K562 (cell line): ENCODE data around the gene PRDM11. TPM values are rescaled to one million over a fixed set of nuclear protein-coding genes. Genes with fewer than 3 reads are reported as not detected.
A peak's percentile ranks its signal among the peaks of the same experiment; 100 is the strongest.

Experiments used
- ATAC-seq: fragments of 200-7000 bp; cut with Tn5 transposase; 3 replicates; pipeline ENCODE4 v1.9.1; 2020; ENCODE audit warnings: moderate library complexity
- BruUV-seq: library from RNA; stranded (reverse); fragments of 400-500 nt; replicated peaks from 2 replicates; lab custom pipeline; 2021; lab: Mats Ljungman, UMichigan
- CTCF ChIA-PET: fragments of 300-600 bp; formaldehyde crosslinking; extraction: SDS; loops from one replicate; lab custom pipeline; 2021; ENCODE audit warnings: low intra/inter-chr PET ratio; lab: Yijun Ruan, JAX
- POLR2A ChIA-PET: fragments of 300-600, 350-650 bp; sonication (Branson Sonifier 250); formaldehyde crosslinking; extraction: SDS; loops from one replicate; lab custom pipeline; 2021; ENCODE audit warnings: antibody characterized with exemption, inconsistent platforms; lab: Yijun Ruan, JAX
- DNase-seq, 4 experiments: peaks; one replicate each; pipeline versions ENCODE4 v3.0.0 to v3.0.0-alpha.2; 2011 to 2018; ENCODE audit warnings: low spot score in 3 of 4, mixed read lengths in 3 of 4; ENCODE audit errors: extremely low read depth in 1 of 4
- FAIRE-seq: peaks from 2 replicates; lab custom pipeline; 2011; peaks lifted over from hg19 to GRCh38; lab: Jason Lieb, UNC
- H2AFZ ChIP-seq: 2 replicates; pipeline ENCODE4 v1.6.0; 2011; ENCODE audit warnings: low read depth, low read length, control low read depth, inconsistent platforms
- H3K27ac ChIP-seq: fragments of 200-600 bp; 3 replicates; pipeline ENCODE4 v1.8.0; 2011; ENCODE audit warnings: low read depth, mild to moderate bottlenecking, control low read depth, inconsistent platforms, low read length, moderate library complexity, mixed read lengths; ENCODE audit errors: extremely low read depth
- H3K27me3 ChIP-seq, 2 experiments: fragments of 300-600 bp in 1 of 2; 2 replicates in 1 of 2; 3 replicates in 1 of 2; pipeline versions ENCODE4 v1.6.0 to v1.8.0; 2011; ENCODE audit warnings: inconsistent platforms in 2 of 2, low read length in 2 of 2, mild to moderate bottlenecking in 1 of 2, mixed read lengths in 1 of 2, moderate library complexity in 1 of 2; ENCODE audit not compliant: control insufficient read depth in 2 of 2, insufficient read depth in 2 of 2
- H3K36me3 ChIP-seq: fragments of 300-600 bp; 3 replicates; pipeline ENCODE4 v1.8.0; 2011; ENCODE audit warnings: mild to moderate bottlenecking, low read length, inconsistent platforms; ENCODE audit not compliant: control insufficient read depth, insufficient read depth
- H3K4me1 ChIP-seq, 2 experiments: fragments of 200-600 bp in 1 of 2; replicated peaks in 1 of 2; 2 replicates in 1 of 2; 3 replicates in 1 of 2; pipeline versions ENCODE4 v1.5.1 to v1.8.0; 2011; ENCODE audit warnings: inconsistent platforms in 2 of 2, low read length in 2 of 2, mild to moderate bottlenecking in 1 of 2, mixed read lengths in 1 of 2, moderate library complexity in 1 of 2; ENCODE audit not compliant: control insufficient read depth in 2 of 2, insufficient read depth in 2 of 2
- H3K4me2 ChIP-seq: 2 replicates; pipeline ENCODE4 v1.6.1; 2011; ENCODE audit warnings: low read length, control low read depth, inconsistent platforms, mixed read lengths; ENCODE audit not compliant: insufficient read depth
- H3K4me3 ChIP-seq: fragments of 200-600 bp; sonication (generic), shearing (Covaris generic); 2 replicates; pipeline ENCODE4 v1.5.1; 2016; ENCODE audit warnings: control low read depth, inconsistent platforms
- H3K79me2 ChIP-seq: fragments of 200-600 bp; 3 replicates; pipeline ENCODE4 v1.8.0; 2011; ENCODE audit warnings: low read length, inconsistent platforms; ENCODE audit not compliant: control insufficient read depth, insufficient read depth
- H3K9ac ChIP-seq, 2 experiments: 2 replicates each; pipeline versions ENCODE4 v1.6.0 to v1.6.1; 2011; ENCODE audit warnings: low read depth in 2 of 2, low read length in 2 of 2, control low read depth in 1 of 2, inconsistent platforms in 1 of 2, mild to moderate bottlenecking in 1 of 2, mixed read lengths in 1 of 2; ENCODE audit not compliant: insufficient read depth in 1 of 2
- H3K9me1 ChIP-seq: one replicate; pipeline ENCODE4 v1.6.0; 2011; ENCODE audit warnings: inconsistent platforms, mild to moderate bottlenecking, low read length, moderate library complexity; ENCODE audit not compliant: control insufficient read depth, insufficient read depth
- H3K9me3 ChIP-seq: replicated peaks from 2 replicates; pipeline ENCODE4 v1.5.1; 2011; ENCODE audit warnings: low read depth, low read length, inconsistent platforms; ENCODE audit not compliant: control insufficient read depth, insufficient read depth
- H4K20me1 ChIP-seq: replicated peaks from 2 replicates; pipeline ENCODE4 v1.6.1; 2011; ENCODE audit warnings: low read length, inconsistent platforms, mixed read lengths; ENCODE audit not compliant: control insufficient read depth, insufficient read depth
- CSDE1 ChIP-seq, 2 experiments: fragments of 450-650 bp; IDR thresholded peaks; 2 replicates each; pipeline ENCODE4 v1.6.1; 2016; ENCODE audit warnings: mild to moderate bottlenecking in 1 of 2
- ELF2 ChIP-seq: fragments of 250-450 bp; sonication (Bioruptor Pico); IDR thresholded peaks from 2 replicates; pipeline ENCODE4 v1.5.0; 2021; ENCODE audit warnings: mild to moderate bottlenecking
- FOXA1 ChIP-seq: fragments of 450-650 bp; IDR thresholded peaks from 2 replicates; pipeline ENCODE4 v1.6.1; 2016; ENCODE audit warnings: mild to moderate bottlenecking, borderline replicate concordance
- MTA2 ChIP-seq: fragments of 450-650 bp; IDR thresholded peaks from 2 replicates; pipeline ENCODE4 v1.6.1; 2016; ENCODE audit warnings: low read depth
- NBN ChIP-seq: fragments of 450-650 bp; IDR thresholded peaks from 2 replicates; pipeline ENCODE4 v1.6.1; 2016; ENCODE audit warnings: low read depth, mild to moderate bottlenecking
- NFE2 ChIP-seq: IDR thresholded peaks from 2 replicates; pipeline ENCODE4 v1.6.1; 2014; ENCODE audit warnings: antibody characterized with exemption, low read depth
- PHB ChIP-seq: fragments of 250-450 bp; sonication (Bioruptor Pico); IDR thresholded peaks from 2 replicates; pipeline ENCODE4 v1.5.0; 2021
- RBM17 ChIP-seq: fragments of 200-400 bp; formaldehyde crosslinking; IDR thresholded peaks from 2 replicates; pipeline ENCODE4 v1.6.1; 2017; ENCODE audit warnings: low read depth, mild to moderate bottlenecking, low read length, borderline replicate concordance
- RFX1 ChIP-seq: fragments of 450-650 bp; IDR thresholded peaks from 2 replicates; pipeline ENCODE4 v1.6.1; 2016; ENCODE audit warnings: mild to moderate bottlenecking, moderate library complexity
- TCF15 ChIP-seq: fragments of 250-450 bp; sonication (Bioruptor Pico); IDR thresholded peaks from 2 replicates; pipeline ENCODE4 v1.8.0; 2022; ENCODE audit warnings: moderate library complexity, mild to moderate bottlenecking, inconsistent platforms
- ZNF263 ChIP-seq: sonication (generic); formaldehyde crosslinking; IDR thresholded peaks from 2 replicates; pipeline ENCODE4 v1.8.0; 2022; ENCODE audit warnings: mild to moderate bottlenecking, missing genetic modification reagents, borderline replicate concordance
- ZNF316 ChIP-seq: fragments of 450-650 bp; IDR thresholded peaks from 2 replicates; pipeline ENCODE4 v1.6.1; 2016
- ZNF408 ChIP-seq: fragments of 250-450 bp; sonication (Bioruptor Pico); IDR thresholded peaks from 2 replicates; pipeline ENCODE4 v1.4.0; 2020; ENCODE audit warnings: low read depth, mild to moderate bottlenecking, moderate library complexity
- ZNF766 ChIP-seq: fragments of 200-800 bp; sonication (Bioruptor generic); conservative IDR thresholded peaks from 2 replicates; pipeline ENCODE4 v1.6.1; 2016; ENCODE audit warnings: missing genetic modification characterization, missing compliant biosample characterization
- ZZZ3 ChIP-seq: fragments of 450-650 bp; IDR thresholded peaks from 2 replicates; pipeline ENCODE4 v1.6.1; 2016; ENCODE audit warnings: antibody characterized with exemption, mild to moderate bottlenecking, moderate library complexity
- WGBS: fragments of 100-300 bp; shearing (Covaris generic); methylation state at CpG from one replicate; pipeline ENCODE4 v1.1.6; 2016; ENCODE audit warnings: low coverage, mixed read lengths; ENCODE audit not compliant: insufficient coverage; ENCODE audit errors: missing lambda C conversion rate; 5-methylcytosine and 5-hydroxymethylcytosine counted together
- in situ Hi-C: fragments of 300-500 bp; cut with MboI; formaldehyde crosslinking; loops from 4 replicates; pipeline ENCODE4 v1.15.0; 2018; ENCODE audit warnings: inconsistent platforms, mixed read lengths
- intact Hi-C: fragments of 100-400 bp; cut with micrococcal nuclease; formaldehyde crosslinking; loops from 2 replicates; pipeline ENCODE4 v1.14.2; 2022
- polyA plus RNA-seq, 8 experiments: library from polyadenylated mRNA; depleted of rRNA in 4 of 8; stranded (reverse) in 5 of 8; unstranded in 3 of 8; fragments of >200 nt; fragmentation: Nextera tagmentation in 2 of 8; fragmentation: Illumina TruSeq in 1 of 8; extraction: Ambion mirVana in 2 of 8; extraction: Trizol in 1 of 8; gene quantifications; 2 replicates each; pipeline versions ENCODE4 v1.2.1 to v1.2.3, GENCODE V29; 2011 to 2014; ENCODE audit warnings: inconsistent platforms in 1 of 8, missing spikeins in 1 of 8
- total RNA-seq, 7 experiments: library from RNA; depleted of rRNA in 6 of 7; stranded (reverse); fragments of >200 nt in 6 of 7; fragmentation: Illumina TruSeq in 2 of 7; extraction: Trizol in 2 of 7; gene quantifications; 2 replicates each; pipeline versions ENCODE4 v1.2.1 to v1.2.3, GENCODE V29; 2011 to 2021; ENCODE audit warnings: low replicate concordance in 1 of 7
- TF ChIP-seq, protein P1 (sequence below): fragments of 450-650 bp; formaldehyde crosslinking; IDR thresholded peaks from 2 replicates; pipeline ENCODE4 v1.4.0; 2022; ENCODE audit warnings: missing genetic modification characterization

The PRDM11 gene
- total and polyA plus RNA-seq, 9 of the 15 experiments (the other 6 are each of a cell fraction or from before 2014, with no cell fraction given), result 0.01 to 1.1 (median 0.29) TPM

DNA sequence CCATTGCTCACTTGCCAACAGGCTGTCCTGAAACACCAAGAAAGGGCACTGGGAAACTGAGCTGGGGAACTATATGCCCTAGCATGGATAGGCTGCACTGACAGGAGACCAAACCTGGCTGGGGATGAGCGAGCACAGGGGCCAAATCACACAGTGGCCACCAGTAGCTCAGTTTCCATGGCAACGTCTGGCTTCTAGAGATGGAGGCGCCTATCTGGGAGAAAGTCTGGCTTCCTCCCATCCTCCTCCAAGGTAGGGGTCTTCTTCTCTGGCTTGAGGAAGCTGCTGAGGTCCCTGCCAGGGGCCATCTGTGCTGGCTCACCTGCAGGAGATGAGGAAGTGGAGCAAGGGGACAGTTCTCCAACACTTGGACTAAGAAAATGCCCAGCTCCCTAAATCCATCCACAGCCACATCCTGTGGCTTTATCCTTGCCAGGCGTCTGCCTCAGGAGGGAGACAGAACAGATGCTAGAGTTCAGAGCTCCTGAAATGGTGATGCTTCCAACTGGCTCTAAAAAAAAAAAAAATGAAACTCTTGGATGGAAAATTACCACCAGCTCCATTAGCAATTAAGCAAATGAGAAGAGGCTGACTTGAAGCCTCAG is 91.4 kb downstream of the PRDM11 start:
- Histone ChIP-seq H4K20me1 (no peaks in the 10 kb centered on the region), H3K27me3 (no peaks in the 10 kb centered on the region; a peak in 1 of 5 replicates), H3K4me3 (no peak overlapping the region), H3K36me3 (no peaks in the 10 kb centered on the region), H3K9me1 (peaks cover 3% of the 10 kb centered on the region), H3K9me3 (no peaks in the 10 kb centered on the region), H2AFZ (no peak overlapping the region), H3K9ac (no peak overlapping the region), H3K27ac (no peak overlapping the region), H3K4me1 (peaks cover 0 to 5% of the 10 kb centered on the region in 2 experiments; a peak in 1 of 5 replicates), H3K79me2 (no peaks in the 10 kb centered on the region), H3K4me2 (no peak overlapping the region)
- BruUV-seq, result no TSS peak
- TF ChIP-seq ZNF316, result no peak
- no peak for TF ChIP-seq NFE2
- peak; percentile 63 for TF ChIP-seq RFX1
- WGBS, result 0% methylated on average over 4 of the region's 4 CpGs
- in situ Hi-C loops (no loop called here), intact Hi-C loops (no loop called here)
- CTCF ChIA-PET, result no interaction called here
- ATAC-seq, result no peak
- POLR2A ChIA-PET, result interaction anchor here (0.5 kb wide), 1 partner anchor 534 kb away, joined by 3 read pairs; no protein-coding TSS in a partner anchor
- FAIRE-seq, result no peak
- no peak for DNase-seq

DNA sequence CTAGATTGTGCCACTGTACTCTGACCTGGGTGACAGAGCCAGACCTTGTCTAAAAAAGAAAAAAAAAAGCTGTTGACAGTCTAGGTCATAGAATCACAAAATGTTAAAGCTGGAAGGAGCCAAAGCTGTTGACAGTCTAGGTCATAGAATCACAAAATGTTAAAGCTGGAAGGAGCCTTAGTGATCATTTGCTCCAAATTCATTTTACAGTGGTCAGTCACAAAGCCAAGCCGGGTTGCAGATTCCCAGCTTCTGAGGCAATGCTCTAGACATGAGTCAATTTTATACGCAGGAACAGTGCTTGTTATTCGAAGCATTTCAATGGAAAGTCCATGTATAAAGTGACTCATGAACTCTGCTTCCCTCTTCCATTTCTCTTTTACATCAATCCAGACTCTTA is 92.3 kb downstream of the PRDM11 start:
- H3K4me1 ChIP-seq, result peaks cover 0 to 3% of the 10 kb centered on the region in 2 experiments; a peak in 1 of 5 replicates
- no peak overlapping the region for H3K9ac ChIP-seq
- no TSS peak for BruUV-seq
- FAIRE-seq (no peak), DNase-seq (no peak), ATAC-seq (no peak)
- no peak overlapping the region for H3K4me3 ChIP-seq
- intact Hi-C loops (no loop called here), in situ Hi-C loops (no loop called here)
- H3K79me2 ChIP-seq, result no peaks in the 10 kb centered on the region
- no peaks in the 10 kb centered on the region for H4K20me1 ChIP-seq
- no peak overlapping the region for H2AFZ ChIP-seq
- peaks cover 0 to 2% of the 10 kb centered on the region in 2 experiments; a peak in 2 of 5 replicates for H3K27me3 ChIP-seq
- CTCF ChIA-PET, result no interaction called here
- no peak overlapping the region for H3K4me2 ChIP-seq
- H3K27ac ChIP-seq, result no peak overlapping the region
- POLR2A ChIA-PET, result interaction anchor here (1.3 kb wide), 1 partner anchor 12 kb away, joined by 3 read pairs; no protein-coding TSS in a partner anchor
- WGBS, result 3% methylated on average over 3 of the region's 3 CpGs
- no peaks in the 10 kb centered on the region for H3K9me1 ChIP-seq
- no peaks in the 10 kb centered on the region for H3K9me3 ChIP-seq
- no peaks in the 10 kb centered on the region for H3K36me3 ChIP-seq
- TF ChIP-seq RBM17 (no peak), NBN (no peak), ELF2 (CRISPR knock-in tag) (no peak), ZNF408 (CRISPR knock-in tag) (no peak), MTA2 (no peak), CSDE1 (IDR thresholded peaks at IDR 0.05) (no peak), ZNF766 (CRISPR knock-in tag) (no peak), PHB (CRISPR knock-in tag) (no peak), TCF15 (CRISPR knock-in tag) (no peak), ZZZ3 (no peak), ZNF263 (CRISPR knock-in tag) (no peak), FOXA1 (no peak)
- TF ChIP-seq, protein P1, sequence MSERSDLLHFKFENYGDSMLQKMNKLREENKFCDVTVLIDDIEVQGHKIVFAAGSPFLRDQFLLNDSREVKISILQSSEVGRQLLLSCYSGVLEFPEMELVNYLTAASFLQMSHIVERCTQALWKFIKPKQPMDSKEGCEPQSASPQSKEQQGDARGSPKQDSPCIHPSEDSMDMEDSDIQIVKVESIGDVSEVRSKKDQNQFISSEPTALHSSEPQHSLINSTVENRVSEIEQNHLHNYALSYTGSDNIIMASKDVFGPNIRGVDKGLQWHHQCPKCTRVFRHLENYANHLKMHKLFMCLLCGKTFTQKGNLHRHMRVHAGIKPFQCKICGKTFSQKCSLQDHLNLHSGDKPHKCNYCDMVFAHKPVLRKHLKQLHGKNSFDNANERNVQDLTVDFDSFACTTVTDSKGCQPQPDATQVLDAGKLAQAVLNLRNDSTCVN (CRISPR knock-in tag), result no peak
